ENCODE measurements around the gene IGFL2. TPM values are rescaled to one million over a fixed set of nuclear protein-coding genes. Genes with fewer than 3 reads are reported as not detected.

IGFL2 gene
- total and polyA plus RNA-seq, 9 of the 15 experiments (the other 6 are each of a cell fraction or from before 2014, with no cell fraction given), result 0.42 to 1.7 (median 0.75) TPM; not detected in 2

GRCh38 chr19:46100344-46100743 lies 47.7 kb upstream of the IGFL2 start:
- Histone ChIP-seq H3K4me1 (replicated peaks in 1 of 2; ENCODE audit: control insufficient read depth in 2 of 2, insufficient read depth in 2 of 2, low read length in 2 of 2) (no peaks in the 10 kb centered on the region), H4K20me1 (replicated peaks; ENCODE audit: control insufficient read depth, insufficient read depth, low read length) (no peaks in the 10 kb centered on the region), H2AFZ (ENCODE audit: low read depth, low read length) (no peak overlapping the region), H3K36me3 (ENCODE audit: control insufficient read depth, insufficient read depth, low read length) (no peaks in the 10 kb centered on the region), H3K4me2 (ENCODE audit: insufficient read depth, low read length) (no peak overlapping the region), H3K9me1 (ENCODE audit: control insufficient read depth, insufficient read depth, low read length) (no peaks in the 10 kb centered on the region), H3K27ac (ENCODE audit: extremely low read depth, low read depth, low read length) (no peak overlapping the region), H3K9me3 (replicated peaks; ENCODE audit: control insufficient read depth, insufficient read depth, low read depth, low read length) (no peaks in the 10 kb centered on the region), H3K9ac (ENCODE audit: insufficient read depth in 1 of 2, low read depth in 2 of 2, low read length in 2 of 2) (no peak overlapping the region), H3K79me2 (ENCODE audit: control insufficient read depth, insufficient read depth, low read length) (no peaks in the 10 kb centered on the region), H3K27me3 (ENCODE audit: control insufficient read depth in 2 of 2, insufficient read depth in 2 of 2, low read length in 2 of 2) (no peaks in the 10 kb centered on the region; a peak in 1 of 5 replicates), H3K4me3 (no peak overlapping the region)
- POLR2A ChIA-PET, result interaction anchor here (1.2 kb wide), 1 partner anchor 18 kb away, joined by 3 read pairs; no protein-coding TSS in a partner anchor
- DNase-seq (ENCODE audit: extremely low read depth in 1 of 4, low spot score in 3 of 4), result no peak
- no peak for TF ChIP-seq KLF10 (CRISPR knock-in tag; IDR thresholded peaks at IDR 0.05)
- TF ChIP-seq HLTF (IDR thresholded peaks at IDR 0.05), result no peak
- TF ChIP-seq ZNF316 (IDR thresholded peaks at IDR 0.05), result peak; percentile 43
- 0% methylated on average over 1 of the region's 1 CpG for WGBS (ENCODE audit: insufficient coverage, low coverage, missing lambda C conversion rate)
- CTCF ChIA-PET (ENCODE audit: low intra/inter-chr PET ratio), result no interaction called here
- no peak for ATAC-seq
- no TSS peak for BruUV-seq (replicated peaks)
- FAIRE-seq, result no peak
- intact Hi-C loops (cut with micrococcal nuclease) (no loop called here), in situ Hi-C loops (cut with MboI) (no loop called here)

GRCh38 chr19:46101293-46101692 lies 46.7 kb upstream of the IGFL2 start:
- ATAC-seq, result no peak
- intact Hi-C loops (cut with micrococcal nuclease), result no loop called here
- FAIRE-seq, result no peak
- no peaks in the 10 kb centered on the region for H3K4me1 ChIP-seq (replicated peaks in 1 of 2; ENCODE audit: control insufficient read depth in 2 of 2, insufficient read depth in 2 of 2, low read length in 2 of 2)
- H3K27me3 ChIP-seq (ENCODE audit: control insufficient read depth in 2 of 2, insufficient read depth in 2 of 2, low read length in 2 of 2), result no peaks in the 10 kb centered on the region; a peak in 1 of 5 replicates
- no peak overlapping the region for H3K27ac ChIP-seq (ENCODE audit: extremely low read depth, low read depth, low read length)
- H3K79me2 ChIP-seq (ENCODE audit: control insufficient read depth, insufficient read depth, low read length), result no peaks in the 10 kb centered on the region
- no peaks in the 10 kb centered on the region for H4K20me1 ChIP-seq (replicated peaks; ENCODE audit: control insufficient read depth, insufficient read depth, low read length)
- H3K9ac ChIP-seq (ENCODE audit: insufficient read depth in 1 of 2, low read depth in 2 of 2, low read length in 2 of 2), result no peak overlapping the region
- no peaks in the 10 kb centered on the region for H3K36me3 ChIP-seq (ENCODE audit: control insufficient read depth, insufficient read depth, low read length)
- POLR2A ChIA-PET, result no interaction called here
- CTCF ChIA-PET (ENCODE audit: low intra/inter-chr PET ratio), result no interaction called here
- no peak overlapping the region for H3K4me2 ChIP-seq (ENCODE audit: insufficient read depth, low read length)
- no TSS peak for BruUV-seq (replicated peaks)
- WGBS (ENCODE audit: insufficient coverage, low coverage, missing lambda C conversion rate), result 3% methylated on average over 6 of the region's 6 CpGs
- H3K4me3 ChIP-seq, result no peak overlapping the region
- no peak overlapping the region for H2AFZ ChIP-seq (ENCODE audit: low read depth, low read length)
- no peaks in the 10 kb centered on the region for H3K9me1 ChIP-seq (ENCODE audit: control insufficient read depth, insufficient read depth, low read length)
- no peaks in the 10 kb centered on the region for H3K9me3 ChIP-seq (replicated peaks; ENCODE audit: control insufficient read depth, insufficient read depth, low read depth, low read length)
- TF ChIP-seq ZNF431 (CRISPR knock-in tag; IDR thresholded peaks at IDR 0.05) (no peak), EGR1 (conservative IDR thresholded peaks at IDR 0.05) (no peak), STAG1 (CRISPR knock-in tag; IDR thresholded peaks at IDR 0.05; ENCODE audit: borderline replicate concordance) (no peak), TFAM (CRISPR knock-in tag; conservative IDR thresholded peaks at IDR 0.05) (no peak), ZFP1 (CRISPR knock-in tag; IDR thresholded peaks at IDR 0.05) (no peak), CREB3L1 (IDR thresholded peaks at IDR 0.05; ENCODE audit: borderline replicate concordance, low read depth) (no peak), HMG20B (CRISPR knock-in tag; IDR thresholded peaks at IDR 0.05) (no peak)
- in situ Hi-C loops (cut with MboI), result no loop called here
- DNase-seq (ENCODE audit: extremely low read depth in 1 of 4, low spot score in 3 of 4), result no peak

Measured in K562 (cell line).